Hippocampal formation (tissue), 2 donors: Measurements from ENCODE around the gene ALPG.
"Not testable (repeated sequence)": the region's sequence is repeated elsewhere in the genome, so short reads cannot be mapped to it uniquely, and the experiment has no call there.

ENCODE experiments used
- DNase-seq, 2 donors: peaks; one replicate each; lab custom pipeline; 2025; lab: John Stamatoyannopoulos, UW

The ALPG gene

GRCh38 chr2:232377319-232377718 lies 29.3 kb upstream of the ALPG start:
- no peak for DNase-seq

GRCh38 chr2:232377841-232378734 lies 28.6 kb upstream of the ALPG start:
- no peak for DNase-seq

- not testable (repeated sequence) for DNase-seq
These were observed 27.9 kb upstream of the ALPG start, which contains the start of gene ALPP for GRCh38 chr2:232378735-232379151. TSS of gene ALPP (plus strand) at chr2:232378751. CDS start at chr2:232378803, 52 bp downstream.

- DNase-seq = not testable (repeated sequence)
These were observed 26.7 kb upstream of the ALPG start for GRCh38 chr2:232379610-232380590.

- not testable (repeated sequence) for DNase-seq
These were observed 25.2 kb upstream of the ALPG start for GRCh38 chr2:232381204-232382031.

- no peak for DNase-seq
These were observed 24.1 kb upstream of the ALPG start for GRCh38 chr2:232382331-232383225.

GRCh38 chr2:232384466-232384865 lies 22.2 kb upstream of the ALPG start:
- no peak for DNase-seq

- not testable (repeated sequence) for DNase-seq
These were observed 21.6 kb upstream of the ALPG start for GRCh38 chr2:232385058-232385457.

GRCh38 chr2:232385660-232386489 lies 20.8 kb upstream of the ALPG start:
- no peak for DNase-seq

GRCh38 chr2:232386490-232386739 lies 20.2 kb upstream of the ALPG start:
- DNase-seq = no peak

GRCh38 chr2:232386740-232387450 lies 19.7 kb upstream of the ALPG start:
- DNase-seq = no peak

- no peak for DNase-seq
These were observed 19.0 kb upstream of the ALPG start for GRCh38 chr2:232387451-232388171.

- no peak for DNase-seq
These were observed 18.2 kb upstream of the ALPG start for GRCh38 chr2:232388324-232388891.

GRCh38 chr2:232389327-232389726 lies 17.3 kb upstream of the ALPG start:
- no peak for DNase-seq

- no peak for DNase-seq
These were observed 16.0 kb upstream of the ALPG start for GRCh38 chr2:232390661-232391060.

- DNase-seq = no peak
These were observed 13.1 kb upstream of the ALPG start for GRCh38 chr2:232393556-232393955.

GRCh38 chr2:232394431-232394830 lies 12.2 kb upstream of the ALPG start:
- DNase-seq = not testable (repeated sequence)

GRCh38 chr2:232395586-232395985 lies 11.1 kb upstream of the ALPG start:
- no peak for DNase-seq
